Activated CD8-positive, alpha-beta T cell treated with anti-CD3 and anti-CD28 coated beads for 36 hours (primary cell): ENCODE results near the gene CD2. TPM values are rescaled to one million over a fixed set of nuclear protein-coding genes. Genes with fewer than 3 reads are reported as not detected.

Experiments used
- ATAC-seq: fragments of 200-7000 bp; cut with Tn5 transposase; one replicate; pipeline ENCODE4 v1.10.0; 2021; ENCODE audit warnings: mild to moderate bottlenecking, moderate library complexity
- CTCF ChIA-PET: fragments of 350-600 bp; sonication (Branson Sonifier 250); formaldehyde crosslinking; loops from one replicate; lab custom pipeline; 2021; ENCODE audit warnings: antibody characterized with exemption; lab: Charles Lee
- POLR2A ChIA-PET: fragments of 350-600 bp; sonication (Branson Sonifier 250); formaldehyde crosslinking; loops from one replicate; lab custom pipeline; 2021; ENCODE audit warnings: antibody characterized with exemption; lab: Charles Lee
- DNase-seq: peaks from one replicate; pipeline ENCODE4 v3.0.0-alpha.2; 2020
- H3K27ac Mint-ChIP-seq: one replicate; pipeline ENCODE4 v1.8.0; 2021; ENCODE audit warnings: mild to moderate bottlenecking, mixed read lengths
- H3K27me3 Mint-ChIP-seq: one replicate; pipeline ENCODE4 v1.8.0; 2021; ENCODE audit warnings: mixed read lengths
- H3K36me3 Mint-ChIP-seq: one replicate; pipeline ENCODE4 v1.8.0; 2021; ENCODE audit warnings: low read depth, mixed read lengths
- H3K4me1 Mint-ChIP-seq: one replicate; pipeline ENCODE4 v1.8.0; 2021; ENCODE audit warnings: low read depth, mixed read lengths
- H3K4me3 Mint-ChIP-seq: one replicate; pipeline ENCODE4 v1.8.0; 2021; ENCODE audit warnings: mild to moderate bottlenecking, moderate library complexity, mixed read lengths
- H3K9me3 Mint-ChIP-seq: one replicate; pipeline ENCODE4 v1.8.0; 2021; ENCODE audit warnings: mixed read lengths
- intact Hi-C: fragments of 100-400 bp; cut with micrococcal nuclease; formaldehyde crosslinking; loops from one replicate; pipeline ENCODE4 v1.10.0; 2022
- total RNA-seq, 2 experiments: library from RNA; stranded (reverse); gene quantifications; one replicate each; pipeline ENCODE4 v1.2.3, GENCODE V29; 2021
- TF ChIP-seq, protein P1 (sequence below): fragments of 200-600 bp; IDR thresholded peaks from one replicate; pipeline ENCODE4 v1.8.0; 2022; ENCODE audit warnings: antibody characterized with exemption, mild to moderate bottlenecking

The CD2 gene
- total RNA-seq, 2 experiments from 2014 or later: 217 to 220 TPM

DNA sequence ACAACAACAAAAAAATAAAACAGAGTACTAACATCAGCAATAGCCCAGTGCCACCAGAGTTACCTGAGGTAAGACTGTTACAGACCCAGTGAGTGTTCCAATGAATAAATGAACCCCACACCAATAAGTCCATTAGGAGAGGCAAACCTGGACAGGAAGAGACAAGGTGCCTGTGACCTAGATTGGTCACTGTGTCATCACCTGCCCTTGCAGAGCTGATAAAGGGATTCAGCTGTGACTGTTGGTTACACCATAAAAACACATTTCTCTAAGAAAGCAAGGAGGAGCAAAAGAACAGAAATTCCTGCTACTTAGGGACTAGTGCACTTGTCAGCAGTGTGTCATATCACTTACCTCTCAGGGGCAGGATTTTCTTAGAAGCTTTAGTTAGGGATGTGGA is 37.5 kb downstream of the CD2 start:
- H3K27me3 Mint-ChIP-seq: no peaks in the 10 kb centered on the region
- H3K27ac Mint-ChIP-seq: no peak overlapping the region
- H3K9me3 Mint-ChIP-seq: peaks cover 2% of the 10 kb centered on the region
- POLR2A ChIA-PET: interaction anchor here (0.6 to 1.5 kb wide), 7 partner anchors 9 to 318 kb away, joined by 3 to 4 read pairs (median 3); no protein-coding TSS in a partner anchor
- intact Hi-C loops: no loop called here
- DNase-seq (no peak), ATAC-seq (peak; percentile 49)
- H3K4me1 Mint-ChIP-seq: peaks cover 45% of the 10 kb centered on the region
- TF ChIP-seq, protein P1, sequence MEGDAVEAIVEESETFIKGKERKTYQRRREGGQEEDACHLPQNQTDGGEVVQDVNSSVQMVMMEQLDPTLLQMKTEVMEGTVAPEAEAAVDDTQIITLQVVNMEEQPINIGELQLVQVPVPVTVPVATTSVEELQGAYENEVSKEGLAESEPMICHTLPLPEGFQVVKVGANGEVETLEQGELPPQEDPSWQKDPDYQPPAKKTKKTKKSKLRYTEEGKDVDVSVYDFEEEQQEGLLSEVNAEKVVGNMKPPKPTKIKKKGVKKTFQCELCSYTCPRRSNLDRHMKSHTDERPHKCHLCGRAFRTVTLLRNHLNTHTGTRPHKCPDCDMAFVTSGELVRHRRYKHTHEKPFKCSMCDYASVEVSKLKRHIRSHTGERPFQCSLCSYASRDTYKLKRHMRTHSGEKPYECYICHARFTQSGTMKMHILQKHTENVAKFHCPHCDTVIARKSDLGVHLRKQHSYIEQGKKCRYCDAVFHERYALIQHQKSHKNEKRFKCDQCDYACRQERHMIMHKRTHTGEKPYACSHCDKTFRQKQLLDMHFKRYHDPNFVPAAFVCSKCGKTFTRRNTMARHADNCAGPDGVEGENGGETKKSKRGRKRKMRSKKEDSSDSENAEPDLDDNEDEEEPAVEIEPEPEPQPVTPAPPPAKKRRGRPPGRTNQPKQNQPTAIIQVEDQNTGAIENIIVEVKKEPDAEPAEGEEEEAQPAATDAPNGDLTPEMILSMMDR: no peak
- H3K4me3 Mint-ChIP-seq: no peak overlapping the region
- H3K36me3 Mint-ChIP-seq: peaks cover 26% of the 10 kb centered on the region
- CTCF ChIA-PET: interaction anchor here (1.0 kb wide), 1 partner anchor 9 kb away, joined by 3 read pairs; no protein-coding TSS in a partner anchor

DNA sequence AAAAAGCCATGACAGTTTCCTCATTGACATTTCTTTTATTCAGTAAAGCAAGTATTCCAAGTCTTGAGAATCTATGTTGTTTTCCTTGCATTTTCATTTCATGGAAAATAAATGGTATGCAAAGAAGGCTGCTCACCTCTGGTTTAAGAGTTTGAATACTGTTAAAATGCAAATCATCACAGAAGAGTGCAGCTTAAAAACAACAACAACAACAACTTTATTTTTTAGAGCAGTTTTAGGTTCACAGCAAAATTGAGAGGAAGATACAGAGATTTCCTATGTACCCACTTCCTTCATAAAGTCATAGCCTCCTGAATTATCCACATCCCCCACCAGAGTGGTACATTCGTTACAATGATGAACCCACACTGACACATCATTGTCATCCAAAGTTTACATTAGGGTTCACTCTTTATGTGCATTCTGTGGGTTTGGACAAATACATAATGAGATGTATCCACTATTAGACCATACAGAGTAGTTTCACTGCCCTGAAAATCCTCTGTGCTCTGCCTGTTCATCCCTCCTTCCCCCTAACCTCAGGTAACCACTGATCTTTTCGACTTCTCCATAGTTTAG is 39.2 kb downstream of the CD2 start:
- ATAC-seq (no peak), DNase-seq (no peak)
- H3K27ac Mint-ChIP-seq: no peak overlapping the region
- H3K4me1 Mint-ChIP-seq: peaks cover 56% of the 10 kb centered on the region
- CTCF ChIA-PET: interaction anchor here (0.8 to 1.1 kb wide), 3 partner anchors 8 to 68 kb away, joined by 3 to 4 read pairs (median 3); no protein-coding TSS in a partner anchor
- no peak overlapping the region for H3K4me3 Mint-ChIP-seq
- H3K9me3 Mint-ChIP-seq: peaks cover 9% of the 10 kb centered on the region
- TF ChIP-seq, protein P1: no peak
- no peaks in the 10 kb centered on the region for H3K27me3 Mint-ChIP-seq
- peaks cover 39% of the 10 kb centered on the region for H3K36me3 Mint-ChIP-seq
- POLR2A ChIA-PET: interaction anchor here (1.1 to 2.1 kb wide), 9 partner anchors 8 to 55 kb away, joined by 3 to 7 read pairs (median 3); no protein-coding TSS in a partner anchor
- intact Hi-C loops: no loop called here

DNA sequence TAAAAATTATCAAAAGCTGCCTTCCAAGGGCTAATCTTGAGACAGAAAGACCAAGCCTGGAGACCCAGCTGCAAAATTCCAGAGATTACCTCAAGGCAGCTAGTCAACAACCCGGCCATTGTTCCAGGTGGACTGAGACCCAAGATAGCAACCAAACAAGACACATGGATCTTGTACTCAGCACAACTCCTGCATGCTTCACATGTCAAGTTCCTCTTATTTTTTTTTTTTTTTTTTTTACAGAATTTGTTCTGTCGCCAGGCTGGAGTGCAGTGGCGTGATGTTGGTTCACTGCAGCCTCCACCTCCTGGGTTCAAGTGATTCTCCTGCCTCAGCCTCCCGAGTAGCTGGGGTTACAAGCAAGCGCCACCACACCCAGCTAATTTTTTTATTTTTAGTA is 40.1 kb downstream of the CD2 start:
- Mint-ChIP-seq H3K27me3 (no peaks in the 10 kb centered on the region), H3K4me3 (no peak overlapping the region), H3K9me3 (peaks cover 7% of the 10 kb centered on the region), H3K4me1 (peaks cover 60% of the 10 kb centered on the region), H3K36me3 (peaks cover 47% of the 10 kb centered on the region), H3K27ac (no peak overlapping the region)
- ATAC-seq (no peak), DNase-seq (no peak)
- ChIA-PET POLR2A (interaction anchor here (1.1 to 2.1 kb wide), 9 partner anchors 9 to 56 kb away, joined by 3 to 7 read pairs (median 3); no protein-coding TSS in a partner anchor), CTCF (interaction anchor here (0.8 to 1.1 kb wide), 7 partner anchors 8 to 88 kb away, joined by 3 to 4 read pairs (median 3); no protein-coding TSS in a partner anchor)
- intact Hi-C loops: no loop called here
- TF ChIP-seq, protein P1: no peak

DNA sequence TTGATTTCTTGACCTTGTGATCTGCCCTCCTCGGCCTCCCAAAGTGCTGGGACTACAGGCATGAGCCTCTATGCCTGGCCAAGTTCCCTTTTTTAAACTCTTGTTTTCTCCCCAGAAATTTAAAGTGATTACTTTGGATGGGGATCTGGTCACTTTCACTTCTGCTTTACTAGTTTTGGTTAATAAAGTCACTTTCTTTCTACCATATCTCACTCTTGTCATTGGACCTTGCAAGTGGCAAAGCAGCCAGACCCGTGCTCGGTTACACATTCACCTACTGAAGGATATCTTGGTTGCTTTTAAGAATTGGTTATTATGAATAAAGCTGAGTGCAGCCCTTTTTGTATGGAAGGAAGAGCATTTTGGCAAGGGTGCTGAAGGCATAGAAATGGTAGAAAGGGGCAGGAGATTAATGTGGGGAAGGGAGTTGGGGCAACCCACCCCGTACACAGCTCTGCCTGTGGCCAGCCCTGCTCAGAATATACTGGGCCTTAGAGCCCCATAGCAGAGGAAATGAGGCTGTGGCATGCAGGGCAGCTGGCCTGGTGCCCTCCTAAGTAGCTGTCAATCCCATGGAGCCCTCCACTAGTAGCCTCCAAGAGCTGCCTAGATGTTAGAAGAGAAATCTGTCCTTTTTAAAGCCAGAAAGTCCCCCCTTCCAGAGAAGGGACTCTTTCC is 40.7 kb downstream of the CD2 start:
- TF ChIP-seq, protein P1: no peak
- ChIA-PET POLR2A (interaction anchor here (1.1 to 2.2 kb wide), 10 partner anchors 9 to 56 kb away, joined by 3 to 11 read pairs (median 4); no protein-coding TSS in a partner anchor), CTCF (interaction anchor here (0.8 to 1.6 kb wide), 6 partner anchors 8 to 87 kb away, joined by 3 to 5 read pairs (median 3); no protein-coding TSS in a partner anchor)
- no peak overlapping the region for H3K4me3 Mint-ChIP-seq
- intact Hi-C loops: no loop called here
- H3K9me3 Mint-ChIP-seq: peaks cover 7% of the 10 kb centered on the region
- DNase-seq: no peak
- peaks cover 49% of the 10 kb centered on the region for H3K36me3 Mint-ChIP-seq
- peaks cover 63% of the 10 kb centered on the region for H3K4me1 Mint-ChIP-seq
- no peak for ATAC-seq
- peak overlapping the region; percentile 11 for H3K27ac Mint-ChIP-seq
- no peaks in the 10 kb centered on the region for H3K27me3 Mint-ChIP-seq
